HL-60 (cell line): ENCODE measurements around the gene FCN2.

Source experiments
- DNase-seq, 2 experiments: peaks; one replicate each; pipeline ENCODE4 v3.0.0-alpha.2; 2010 to 2020; ENCODE audit warnings: low read depth in 1 of 2, low spot score in 1 of 2
- H3K27ac ChIP-seq: fragments of 250-450 bp; sonication (Bioruptor Pico); replicated peaks from 2 replicates; pipeline ENCODE4 v1.5.1; 2020; ENCODE audit warnings: mild to moderate bottlenecking, moderate library complexity
- H3K27me3 ChIP-seq: fragments of 250-450 bp; sonication (Bioruptor Pico); 2 replicates; pipeline ENCODE4 v1.5.1; 2021; ENCODE audit warnings: mild to moderate bottlenecking, moderate library complexity; ENCODE audit not compliant: insufficient read depth, poor library complexity, severe bottlenecking
- H3K4me3 ChIP-seq: replicated peaks from 2 replicates; pipeline ENCODE4 v1.5.1; 2011; ENCODE audit warnings: mild to moderate bottlenecking, control low read depth, low read length; ENCODE audit not compliant: insufficient read depth
- CTCF ChIP-seq: IDR thresholded peaks from one replicate; pipeline ENCODE4 v1.5.1; 2011; ENCODE audit warnings: low read length, control low read depth, inconsistent platforms; ENCODE audit not compliant: insufficient read depth
- GABPA ChIP-seq: IDR thresholded peaks from 2 replicates; pipeline ENCODE4 v1.6.1; 2012; ENCODE audit warnings: low read depth
- POLR2AphosphoS5 ChIP-seq: IDR thresholded peaks from 2 replicates; pipeline ENCODE4 v1.6.1; 2012; ENCODE audit warnings: low read depth
- SPI1 ChIP-seq: IDR thresholded peaks from 2 replicates; pipeline ENCODE4 v1.6.1; 2012; ENCODE audit warnings: low read depth, mild to moderate bottlenecking, borderline replicate concordance
- TF ChIP-seq, protein P1 (sequence below): IDR thresholded peaks from 2 replicates; pipeline ENCODE4 v1.6.1; 2012; ENCODE audit warnings: low read depth; ENCODE audit not compliant: insufficient replicate concordance

FCN2 gene

DNA sequence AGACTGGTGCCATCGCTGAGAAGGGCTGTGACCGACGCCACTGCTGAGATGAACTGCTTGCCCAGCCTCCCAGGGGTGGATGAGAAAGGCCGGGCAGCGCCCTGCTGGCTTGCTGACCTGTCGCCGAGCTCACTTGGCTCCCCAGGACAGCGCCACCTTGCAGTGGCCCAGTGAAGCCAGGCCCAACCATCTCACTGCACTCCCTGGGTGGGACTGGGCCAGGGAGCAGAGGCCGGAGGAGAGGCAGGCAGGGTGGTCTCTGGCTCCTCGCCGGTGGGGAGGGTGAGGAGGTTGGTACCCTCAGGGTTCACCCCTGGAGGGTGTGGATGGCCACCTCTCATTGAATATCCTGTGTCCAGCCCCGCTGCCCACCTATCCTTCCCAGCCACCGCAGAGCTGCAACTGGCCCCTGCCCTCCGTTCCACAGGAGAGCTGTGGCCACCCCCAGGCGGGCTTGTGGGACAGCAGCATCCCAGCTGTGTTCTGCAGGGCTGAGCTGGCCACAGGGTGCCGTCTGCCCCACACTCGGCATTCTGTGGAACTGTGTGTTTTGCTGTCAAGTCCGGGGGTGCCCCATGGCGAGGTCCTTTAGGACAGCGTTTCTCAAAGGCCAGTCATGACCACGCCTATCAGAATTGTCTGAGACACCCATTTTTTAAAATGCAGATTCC is 41.0 kb upstream of the FCN2 start:
- H3K4me3 ChIP-seq: no peak overlapping the region
- no peaks in the 10 kb centered on the region for H3K27me3 ChIP-seq
- no peak for DNase-seq
- TF ChIP-seq SPI1: no peak
- TF ChIP-seq POLR2AphosphoS5: no peak
- TF ChIP-seq CTCF: no peak
- TF ChIP-seq, protein P1, sequence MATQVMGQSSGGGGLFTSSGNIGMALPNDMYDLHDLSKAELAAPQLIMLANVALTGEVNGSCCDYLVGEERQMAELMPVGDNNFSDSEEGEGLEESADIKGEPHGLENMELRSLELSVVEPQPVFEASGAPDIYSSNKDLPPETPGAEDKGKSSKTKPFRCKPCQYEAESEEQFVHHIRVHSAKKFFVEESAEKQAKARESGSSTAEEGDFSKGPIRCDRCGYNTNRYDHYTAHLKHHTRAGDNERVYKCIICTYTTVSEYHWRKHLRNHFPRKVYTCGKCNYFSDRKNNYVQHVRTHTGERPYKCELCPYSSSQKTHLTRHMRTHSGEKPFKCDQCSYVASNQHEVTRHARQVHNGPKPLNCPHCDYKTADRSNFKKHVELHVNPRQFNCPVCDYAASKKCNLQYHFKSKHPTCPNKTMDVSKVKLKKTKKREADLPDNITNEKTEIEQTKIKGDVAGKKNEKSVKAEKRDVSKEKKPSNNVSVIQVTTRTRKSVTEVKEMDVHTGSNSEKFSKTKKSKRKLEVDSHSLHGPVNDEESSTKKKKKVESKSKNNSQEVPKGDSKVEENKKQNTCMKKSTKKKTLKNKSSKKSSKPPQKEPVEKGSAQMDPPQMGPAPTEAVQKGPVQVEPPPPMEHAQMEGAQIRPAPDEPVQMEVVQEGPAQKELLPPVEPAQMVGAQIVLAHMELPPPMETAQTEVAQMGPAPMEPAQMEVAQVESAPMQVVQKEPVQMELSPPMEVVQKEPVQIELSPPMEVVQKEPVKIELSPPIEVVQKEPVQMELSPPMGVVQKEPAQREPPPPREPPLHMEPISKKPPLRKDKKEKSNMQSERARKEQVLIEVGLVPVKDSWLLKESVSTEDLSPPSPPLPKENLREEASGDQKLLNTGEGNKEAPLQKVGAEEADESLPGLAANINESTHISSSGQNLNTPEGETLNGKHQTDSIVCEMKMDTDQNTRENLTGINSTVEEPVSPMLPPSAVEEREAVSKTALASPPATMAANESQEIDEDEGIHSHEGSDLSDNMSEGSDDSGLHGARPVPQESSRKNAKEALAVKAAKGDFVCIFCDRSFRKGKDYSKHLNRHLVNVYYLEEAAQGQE: no peak
- no peak for TF ChIP-seq GABPA
- no peak overlapping the region for H3K27ac ChIP-seq

DNA sequence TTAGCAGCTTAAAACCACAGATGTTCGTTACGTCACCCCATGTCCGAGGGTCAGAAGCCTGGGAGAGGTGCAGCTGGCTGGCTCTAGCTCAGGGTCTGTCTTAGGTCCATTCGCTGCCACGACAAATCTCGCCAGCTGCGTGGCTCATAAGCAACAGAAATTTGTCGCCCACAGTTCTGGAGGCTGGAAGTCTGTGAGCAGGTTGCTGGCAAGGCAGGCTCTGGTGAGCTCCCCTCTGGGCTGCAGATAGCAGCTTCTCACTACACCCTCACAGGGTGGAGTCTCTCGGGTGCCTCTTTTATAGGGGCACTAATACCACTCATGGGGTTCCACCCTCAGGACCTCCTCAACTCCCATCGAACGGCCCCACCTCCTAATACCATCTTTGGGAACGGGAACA is 40.1 kb upstream of the FCN2 start:
- no peak for DNase-seq
- H3K27ac ChIP-seq: no peak overlapping the region
- H3K4me3 ChIP-seq: no peak overlapping the region
- no peaks in the 10 kb centered on the region for H3K27me3 ChIP-seq
- TF ChIP-seq, protein P1: no peak
- TF ChIP-seq POLR2AphosphoS5: no peak
- TF ChIP-seq GABPA: no peak
- TF ChIP-seq CTCF: no peak
- no peak for TF ChIP-seq SPI1

DNA sequence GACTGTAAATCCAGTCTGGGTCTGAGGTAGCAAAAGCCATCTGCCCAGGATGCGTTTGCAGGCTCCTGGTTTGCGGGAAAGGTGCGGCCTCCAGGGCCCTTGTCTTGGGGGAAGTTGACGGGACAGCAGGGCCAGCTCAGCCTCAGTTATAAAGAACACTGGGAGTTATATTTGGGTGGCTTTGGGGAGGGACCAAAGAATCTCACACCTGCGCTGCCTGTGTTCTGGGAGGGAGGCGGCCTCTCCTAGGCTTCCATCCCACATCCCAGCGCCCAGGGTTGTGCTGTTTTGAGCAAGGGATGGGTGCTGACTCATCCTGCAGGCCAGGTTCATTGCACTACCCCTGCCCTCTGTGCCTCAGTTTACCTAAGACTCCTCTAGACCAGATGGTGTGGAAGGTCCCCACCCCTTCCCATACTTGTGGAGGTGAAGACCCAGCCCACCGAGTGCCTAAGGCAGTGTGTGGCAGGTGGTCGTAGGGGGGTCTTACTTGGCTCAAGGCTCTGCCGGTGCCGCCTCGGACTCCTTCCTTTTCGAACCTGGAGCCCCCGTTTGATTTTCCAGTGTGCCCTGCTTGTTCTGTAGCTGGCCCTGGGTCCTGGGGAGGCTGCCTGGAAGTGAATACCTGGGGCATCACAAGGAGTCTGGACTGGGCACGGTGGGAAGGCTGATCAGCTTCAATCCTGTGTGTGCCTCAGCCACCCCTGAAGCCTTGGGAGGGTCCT is 39.3 kb upstream of the FCN2 start:
- TF ChIP-seq POLR2AphosphoS5 (no peak), GABPA (no peak)
- TF ChIP-seq, protein P1: no peak
- no peak overlapping the region for H3K4me3 ChIP-seq
- H3K27ac ChIP-seq: no peak overlapping the region
- H3K27me3 ChIP-seq: no peaks in the 10 kb centered on the region
- no peak for DNase-seq
